ENCODE measurements around the gene GPAM. TPM values are rescaled to one million over a fixed set of nuclear protein-coding genes. Genes with fewer than 3 reads are reported as not detected.

The GPAM gene
- total and polyA plus RNA-seq, 2 of the 8 experiments (the other 6 are each of a cell fraction or from before 2014, with no cell fraction given): 5.5 to 15.5 TPM

DNA sequence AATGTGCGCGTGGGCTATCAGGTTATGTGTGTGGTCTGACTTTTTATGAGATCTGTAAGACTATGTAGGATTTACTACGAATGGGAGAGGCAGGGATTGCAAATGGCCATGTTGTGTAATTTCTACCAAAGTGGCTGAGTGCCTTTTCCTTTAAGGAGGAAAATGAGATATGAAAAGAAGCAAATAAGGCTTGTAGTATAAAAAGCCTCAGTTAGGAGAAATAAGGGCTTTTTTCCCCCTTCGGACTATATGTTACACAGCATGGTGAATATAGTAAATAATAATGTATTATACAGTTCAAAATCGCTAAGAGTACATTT lies 447 bp upstream of the GPAM start:
- Histone ChIP-seq H2BK5ac (ENCODE audit: low read depth, low read length) (peak overlapping the region; percentile 94), H3K4ac (replicated peaks; ENCODE audit: insufficient read length, low read depth, low read length) (peak overlapping the region; percentile 86), H3K23ac (ENCODE audit: insufficient read length) (no peak overlapping the region), H2BK20ac (ENCODE audit: low read length) (no peak overlapping the region), H3K27ac (ENCODE audit: low read depth, low read length) (peak overlapping the region; percentile 88), H3K27me3 (replicated peaks in 1 of 4; ENCODE audit: control insufficient read depth in 3 of 4, extremely low read depth in 1 of 4, insufficient read depth in 3 of 4, low read length in 3 of 4) (no peaks in the 10 kb centered on the region), H3K79me1 (ENCODE audit: low read depth, low read length) (no peaks in the 10 kb centered on the region), H2AFZ (ENCODE audit: low read length) (peak overlapping the region; percentile 96), H3K36me3 (ENCODE audit: control insufficient read depth in 2 of 4, insufficient read depth in 4 of 4, low read length in 3 of 4) (peaks cover 0 to 14% (median 6%) of the 10 kb centered on the region in 4 experiments; a peak in 4 of 8 replicates), H3K4me2 (ENCODE audit: insufficient read depth in 1 of 2, low read depth in 2 of 2, low read length in 2 of 2) (peak overlapping the region; percentile 79 to 85), H3K79me2 (ENCODE audit: control insufficient read depth in 1 of 2, insufficient read depth in 2 of 2, low read length in 2 of 2) (no peaks in the 10 kb centered on the region), H4K5ac (ENCODE audit: insufficient read length, low read depth, low read length) (peak overlapping the region; percentile 86), H2BK120ac (replicated peaks; ENCODE audit: low read depth, low read length) (no peak overlapping the region), H2BK12ac (ENCODE audit: low read depth, low read length) (peak overlapping the region; percentile 94; the same call in 1 of the 2 replicates), H2AK5ac (ENCODE audit: low read depth, low read length) (no peak overlapping the region), H3K9me3 (ENCODE audit: insufficient read depth in 2 of 2, low read depth in 1 of 2, low read length in 1 of 2) (no peaks in the 10 kb centered on the region), H3K4me1 (replicated peaks in 1 of 4; ENCODE audit: control insufficient read depth in 3 of 4, insufficient read depth in 4 of 4, low read length in 3 of 4) (peaks cover 0 to 7% (median 3%) of the 10 kb centered on the region in 4 experiments; a peak in 5 of 7 replicates), H2BK15ac (ENCODE audit: low read length) (peak overlapping the region; percentile 89; the same call in 1 of the 2 replicates), H3K14ac (ENCODE audit: insufficient read length) (no peak overlapping the region), H3K9ac (replicated peaks in 1 of 4; ENCODE audit: extremely low read depth in 1 of 4, low read depth in 3 of 4, low read length in 3 of 4) (peak overlapping the region; percentile 52 to 98 (median 89)), H3K23me2 (ENCODE audit: low read depth, low read length) (peaks cover 3% of the 10 kb centered on the region), H3K18ac (ENCODE audit: extremely low read depth, low read length) (peak overlapping the region; percentile 100), H4K20me1 (replicated peaks in 1 of 2; ENCODE audit: control insufficient read depth in 1 of 2, insufficient read depth in 2 of 2, low read length in 2 of 2) (no peaks in the 10 kb centered on the region), H3K4me3 (ENCODE audit: extremely low read depth in 1 of 4, insufficient read depth in 2 of 4, low read depth in 3 of 4, low read length in 4 of 4) (peak overlapping the region; percentile 86 to 99 (median 91)), H3K56ac (replicated peaks; ENCODE audit: insufficient read length, low read depth, low read length) (peak overlapping the region; percentile 24), H4K8ac (ENCODE audit: extremely low read depth, insufficient read depth, low read length) (peak overlapping the region; percentile 96), H4K91ac (replicated peaks; ENCODE audit: insufficient read length, low read length) (peak overlapping the region; percentile 75)
- 11% methylated on average over 5 of the region's 5 CpGs; no CpG with 5 or more reads in 1 of the 2 experiments for WGBS, 2 experiments (ENCODE audit: extremely low coverage in 1 of 2, insufficient coverage in 1 of 2, insufficient read length in 1 of 2, insufficient replicate concordance in 2 of 2, low coverage in 1 of 2, low lambda C conversion rate in 2 of 2, missing lambda C conversion rate in 1 of 2)
- ChIA-PET POLR2A (ENCODE audit: partially characterized antibody) (interaction anchor here (1.0 to 2.3 kb wide), 5 partner anchors 13 to 142 kb away, joined by 3 to 8 read pairs (median 4); no protein-coding TSS in a partner anchor), CTCF (ENCODE audit: partially characterized antibody) (interaction anchor here (0.9 to 7.6 kb wide), 9 partner anchors 9 to 132 kb away, joined by 3 to 53 read pairs (median 5); no protein-coding TSS in a partner anchor)
- FAIRE-seq: no peak
- no peak for TF ChIP-seq ZNF274 (IDR thresholded peaks at IDR 0.05; ENCODE audit: borderline replicate concordance, extremely low read depth, low read length)
- no peak for TF ChIP-seq CEBPB (IDR thresholded peaks at IDR 0.05; ENCODE audit: low read depth, low read length)
- TF ChIP-seq TCF12 (IDR thresholded peaks at IDR 0.05; ENCODE audit: low read depth, low read length): no peak
- TF ChIP-seq CREB1 (IDR thresholded peaks at IDR 0.05): no peak
- no peak for TF ChIP-seq CHD2 (IDR thresholded peaks at IDR 0.05; ENCODE audit: low read length)
- no peak for TF ChIP-seq NANOG (IDR thresholded peaks at IDR 0.05; ENCODE audit: insufficient read depth, low read depth, low read length, poor library complexity, severe bottlenecking)
- no peak for TF ChIP-seq TBP (IDR thresholded peaks at IDR 0.05; ENCODE audit: low read depth, low read length)
- no peak for DNase-seq (ENCODE audit: low read depth in 1 of 2, low spot score in 2 of 2)

Data from H1 (cell line).